Mesenchymal stem cell (in vitro differentiated cells and primary cell): ENCODE results near the gene DCST2.

Source experiments
- DNase-seq: peaks from one replicate; pipeline ENCODE4 v3.0.0-alpha.2; 2013
- H2AFZ ChIP-seq: one replicate; pipeline ENCODE4 v1.6.1; 2013; ENCODE audit warnings: low read depth, mild to moderate bottlenecking, control low read depth, inconsistent platforms, low read length, moderate library complexity
- H2AK5ac ChIP-seq: 2 replicates; pipeline ENCODE4 v1.6.1; 2013; ENCODE audit warnings: low read length, moderate library complexity, mild to moderate bottlenecking, inconsistent platforms; ENCODE audit not compliant: severe bottlenecking
- H2BK120ac ChIP-seq: one replicate; pipeline ENCODE4 v1.6.1; 2013; ENCODE audit warnings: low read depth, mild to moderate bottlenecking, inconsistent platforms, low read length, moderate library complexity
- H2BK12ac ChIP-seq, 2 experiments: one replicate each; pipeline ENCODE4 v1.6.1; 2013; ENCODE audit warnings: inconsistent platforms in 2 of 2, low read length in 2 of 2, mild to moderate bottlenecking in 2 of 2, moderate library complexity in 2 of 2, control low read depth in 1 of 2
- H2BK15ac ChIP-seq: one replicate; pipeline ENCODE4 v1.6.1; 2013; ENCODE audit warnings: mild to moderate bottlenecking, low read depth, inconsistent platforms; ENCODE audit not compliant: poor library complexity, severe bottlenecking
- H2BK5ac ChIP-seq: 2 replicates; pipeline ENCODE4 v1.6.1; 2013; ENCODE audit warnings: low read depth, mild to moderate bottlenecking, low read length, control low read depth, inconsistent platforms; ENCODE audit not compliant: poor library complexity, severe bottlenecking
- H3K14ac ChIP-seq, 2 experiments: one replicate each; pipeline ENCODE4 v1.6.1; 2013; ENCODE audit warnings: inconsistent platforms in 2 of 2, low read length in 2 of 2, control low read depth in 1 of 2, mild to moderate bottlenecking in 1 of 2, moderate library complexity in 1 of 2
- H3K18ac ChIP-seq, 2 experiments: one replicate each; pipeline ENCODE4 v1.6.1; 2013; ENCODE audit warnings: inconsistent platforms in 2 of 2, low read length in 2 of 2, control low read depth in 1 of 2, low read depth in 1 of 2, mild to moderate bottlenecking in 1 of 2
- H3K23ac ChIP-seq, 2 experiments: one replicate each; pipeline ENCODE4 v1.6.1; 2013; ENCODE audit warnings: inconsistent platforms in 2 of 2, low read length in 2 of 2, mild to moderate bottlenecking in 2 of 2, moderate library complexity in 2 of 2, control low read depth in 1 of 2
- H3K27ac ChIP-seq: 2 replicates; pipeline ENCODE4 v1.5.1; 2013; ENCODE audit warnings: mild to moderate bottlenecking, moderate library complexity, low read length, control low read depth, inconsistent platforms; ENCODE audit not compliant: poor library complexity, severe bottlenecking
- H3K27me3 ChIP-seq, 2 experiments: 2 replicates each; pipeline versions ENCODE4 v1.6.1 to v1.7.0; 2013; ENCODE audit warnings: low read length in 2 of 2, mild to moderate bottlenecking in 2 of 2, moderate library complexity in 2 of 2, control low read depth in 1 of 2, inconsistent platforms in 1 of 2; ENCODE audit not compliant: control insufficient read depth in 1 of 2, insufficient read depth in 1 of 2
- H3K36me3 ChIP-seq, 2 experiments: 2 replicates each; pipeline versions ENCODE4 v1.6.1 to v1.7.0; 2013; ENCODE audit warnings: low read length in 2 of 2, control low read depth in 1 of 2, inconsistent platforms in 1 of 2, low read depth in 1 of 2, mild to moderate bottlenecking in 1 of 2; ENCODE audit not compliant: insufficient read depth in 2 of 2, control insufficient read depth in 1 of 2
- H3K4ac ChIP-seq, 2 experiments: one replicate each; pipeline ENCODE4 v1.6.1; 2013; ENCODE audit warnings: inconsistent platforms in 2 of 2, low read length in 2 of 2, mild to moderate bottlenecking in 2 of 2, moderate library complexity in 2 of 2, control low read depth in 1 of 2, low read depth in 1 of 2
- H3K4me1 ChIP-seq: 2 replicates; pipeline ENCODE4 v1.6.1; 2013; ENCODE audit warnings: low read depth, low read length, control low read depth; ENCODE audit not compliant: control insufficient read depth, insufficient read depth
- H3K4me2 ChIP-seq: 2 replicates; pipeline ENCODE4 v1.6.1; 2013; ENCODE audit warnings: low read length, mild to moderate bottlenecking, inconsistent platforms; ENCODE audit not compliant: poor library complexity, severe bottlenecking
- H3K4me3 ChIP-seq, 2 experiments: 2 replicates each; pipeline versions ENCODE4 v1.5.1 to v1.7.0; 2013; ENCODE audit warnings: low read length in 2 of 2, mild to moderate bottlenecking in 2 of 2, control low read depth in 1 of 2, low read depth in 1 of 2; ENCODE audit not compliant: insufficient read depth in 1 of 2
- H3K79me1 ChIP-seq: replicated peaks from 2 replicates; pipeline ENCODE4 v1.6.1; 2013; ENCODE audit warnings: mild to moderate bottlenecking, control low read depth, low read length, inconsistent platforms; ENCODE audit not compliant: poor library complexity, severe bottlenecking
- H3K9ac ChIP-seq: 2 replicates; pipeline ENCODE4 v1.7.0; 2013; ENCODE audit warnings: mild to moderate bottlenecking, low read length, moderate library complexity
- H3K9me3 ChIP-seq: 2 replicates; pipeline ENCODE4 v1.7.0; 2013; ENCODE audit warnings: mild to moderate bottlenecking, low read length; ENCODE audit not compliant: control insufficient read depth
- H4K8ac ChIP-seq: one replicate; pipeline ENCODE4 v1.6.1; 2013; ENCODE audit warnings: inconsistent platforms, mild to moderate bottlenecking, low read length, moderate library complexity
- H4K91ac ChIP-seq: one replicate; pipeline ENCODE4 v1.6.1; 2013; ENCODE audit warnings: mild to moderate bottlenecking, low read length, inconsistent platforms
- WGBS: methylation state at CpG from one replicate; pipeline ENCODE4 v1.1.7; 2013; ENCODE audit warnings: mixed read lengths; 5-methylcytosine and 5-hydroxymethylcytosine counted together

The DCST2 gene

GRCh38 chr1:154971341-154971998 is 62.1 kb downstream of the DCST2 start:
- Histone ChIP-seq H2BK120ac (peak overlapping the region; percentile 87), H3K4ac (peak overlapping the region; percentile 97 to 98), H3K4me1 (peaks cover 27% of the 10 kb centered on the region), H3K27me3 (no peaks in the 10 kb centered on the region), H2BK15ac (peak overlapping the region; percentile 92), H2AK5ac (peak overlapping the region; percentile 100), H2BK5ac (peak overlapping the region; percentile 69), H3K4me2 (peak overlapping the region; percentile 62), H3K9me3 (no peaks in the 10 kb centered on the region), H3K27ac (peak overlapping the region; percentile 100), H3K18ac (peak overlapping the region; percentile 92 to 98), H4K91ac (peak overlapping the region; percentile 99), H3K79me1 (no peaks in the 10 kb centered on the region), H3K4me3 (peak overlapping the region in 1 of 2 experiments; percentile 90), H2AFZ (no peak overlapping the region), H3K14ac (peak overlapping the region in 1 of 2 experiments; percentile 37), H3K23ac (peak overlapping the region in 1 of 2 experiments; percentile 91), H3K36me3 (peaks cover 21% of the 10 kb centered on the region in 2 experiments), H2BK12ac (peak overlapping the region; percentile 97 to 100), H4K8ac (peak overlapping the region; percentile 90), H3K9ac (peak overlapping the region; percentile 98)
- DNase-seq: no peak
- 57% methylated on average over 10 of the region's 10 CpGs for WGBS

GRCh38 chr1:154970631-154971340 is 62.8 kb downstream of the DCST2 start, which contains the start of gene SHC1:
TSS of gene SHC1 (minus strand) at chr1:154970747. CDS start at chr1:154970526, 221 bp downstream.
- Histone ChIP-seq H3K4me1 (peaks cover 31% of the 10 kb centered on the region), H3K36me3 (peaks cover 28% of the 10 kb centered on the region in 2 experiments), H2BK5ac (peak within 1 kb of the TSS; percentile 83), H2BK120ac (peak within 1 kb of the TSS; percentile 87), H3K9me3 (no peaks in the 10 kb centered on the region), H2AK5ac (peak within 1 kb of the TSS; percentile 100), H3K27me3 (no peaks in the 10 kb centered on the region), H3K4me3 (peak within 1 kb of the TSS; percentile 70 to 90), H3K18ac (peak within 1 kb of the TSS; percentile 92 to 98), H3K23ac (peak within 1 kb of the TSS in 1 of 2 experiments; percentile 92), H4K8ac (peak within 1 kb of the TSS; percentile 90), H2BK15ac (peak within 1 kb of the TSS; percentile 92), H2BK12ac (peak within 1 kb of the TSS; percentile 97 to 100), H3K4me2 (peak within 1 kb of the TSS; percentile 89), H3K4ac (peak within 1 kb of the TSS; percentile 97 to 98), H4K91ac (peak within 1 kb of the TSS; percentile 99), H3K9ac (peak within 1 kb of the TSS; percentile 98), H3K79me1 (no peaks in the 10 kb centered on the region), H2AFZ (no peak within 1 kb of the TSS), H3K14ac (peak within 1 kb of the TSS in 1 of 2 experiments; percentile 57), H3K27ac (peak within 1 kb of the TSS; percentile 100)
- peak; percentile 96 for DNase-seq
- 1% methylated on average over 7 of the region's 15 CpGs for WGBS

- peak overlapping the region; percentile 39 for H4K8ac ChIP-seq
- H3K18ac ChIP-seq: peak overlapping the region; percentile 3 to 90
- WGBS: 2% methylated on average over 9 of the region's 22 CpGs
- no peaks in the 10 kb centered on the region for H3K79me1 ChIP-seq
- H2AK5ac ChIP-seq: peak overlapping the region; percentile 9
- peak overlapping the region in 1 of 2 experiments; percentile 92 for H3K23ac ChIP-seq
- DNase-seq: no peak
- no peaks in the 10 kb centered on the region for H3K9me3 ChIP-seq
- peaks cover 36% of the 10 kb centered on the region in 2 experiments for H3K36me3 ChIP-seq
- H3K27me3 ChIP-seq: no peaks in the 10 kb centered on the region
- peak overlapping the region; percentile 89 for H3K4me2 ChIP-seq
- H3K4me1 ChIP-seq: peaks cover 37% of the 10 kb centered on the region
- peak overlapping the region; percentile 60 for H2BK5ac ChIP-seq
- H3K14ac ChIP-seq: peak overlapping the region in 1 of 2 experiments; percentile 57
- peak overlapping the region; percentile 100 for H3K27ac ChIP-seq
- peak overlapping the region; percentile 70 to 90 for H3K4me3 ChIP-seq
- H2BK15ac ChIP-seq: peak overlapping the region; percentile 65
- H2AFZ ChIP-seq: no peak overlapping the region
- peak overlapping the region in 1 of 2 experiments; percentile 86 for H2BK12ac ChIP-seq
- peak overlapping the region; percentile 98 for H3K9ac ChIP-seq
- H4K91ac ChIP-seq: peak overlapping the region; percentile 23
- peak overlapping the region; percentile 29 to 63 for H3K4ac ChIP-seq
- H2BK120ac ChIP-seq: peak overlapping the region; percentile 69
Observed at GRCh38 chr1:154969860-154970452, 63.6 kb downstream of the DCST2 start.
